GM04504 (cell line): ENCODE results near the gene DLG5.

Experiments
- DNase-seq: peaks from one replicate; pipeline ENCODE4 v3.0.0-alpha.2; 2012; ENCODE audit warnings: low read depth

Gene DLG5

GRCh38 chr10:77818378-77818777, 108.2 kb downstream of the DLG5 start:
- no peak for DNase-seq

- no peak for DNase-seq
These were observed 109.0 kb downstream of the DLG5 start for GRCh38 chr10:77817541-77817940.

DNA sequence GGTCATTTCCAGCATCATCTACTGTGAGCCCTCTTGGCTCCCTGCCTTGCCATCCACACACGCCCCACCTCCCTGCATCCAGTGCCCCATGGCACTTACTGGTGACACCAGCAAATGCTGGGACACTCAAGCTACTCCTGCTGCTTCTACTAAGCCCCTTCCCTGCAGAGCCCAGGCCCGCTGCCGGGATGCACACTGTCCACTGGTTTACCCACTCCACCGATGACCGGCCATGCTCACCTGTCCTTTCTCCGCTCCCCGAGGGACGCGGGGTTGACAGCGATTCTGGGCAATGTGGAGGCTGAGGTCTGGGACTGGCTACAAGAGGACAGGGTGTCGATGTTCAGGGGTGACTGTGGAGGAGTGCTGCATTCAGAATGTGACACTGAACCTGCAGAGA, 110.2 kb downstream of the DLG5 start:
- DNase-seq: no peak

GRCh38 chr10:77812741-77813140, 113.8 kb downstream of the DLG5 start:
- no peak for DNase-seq

- DNase-seq: no peak
These were observed 114.6 kb downstream of the DLG5 start for GRCh38 chr10:77811831-77812430.

DNA sequence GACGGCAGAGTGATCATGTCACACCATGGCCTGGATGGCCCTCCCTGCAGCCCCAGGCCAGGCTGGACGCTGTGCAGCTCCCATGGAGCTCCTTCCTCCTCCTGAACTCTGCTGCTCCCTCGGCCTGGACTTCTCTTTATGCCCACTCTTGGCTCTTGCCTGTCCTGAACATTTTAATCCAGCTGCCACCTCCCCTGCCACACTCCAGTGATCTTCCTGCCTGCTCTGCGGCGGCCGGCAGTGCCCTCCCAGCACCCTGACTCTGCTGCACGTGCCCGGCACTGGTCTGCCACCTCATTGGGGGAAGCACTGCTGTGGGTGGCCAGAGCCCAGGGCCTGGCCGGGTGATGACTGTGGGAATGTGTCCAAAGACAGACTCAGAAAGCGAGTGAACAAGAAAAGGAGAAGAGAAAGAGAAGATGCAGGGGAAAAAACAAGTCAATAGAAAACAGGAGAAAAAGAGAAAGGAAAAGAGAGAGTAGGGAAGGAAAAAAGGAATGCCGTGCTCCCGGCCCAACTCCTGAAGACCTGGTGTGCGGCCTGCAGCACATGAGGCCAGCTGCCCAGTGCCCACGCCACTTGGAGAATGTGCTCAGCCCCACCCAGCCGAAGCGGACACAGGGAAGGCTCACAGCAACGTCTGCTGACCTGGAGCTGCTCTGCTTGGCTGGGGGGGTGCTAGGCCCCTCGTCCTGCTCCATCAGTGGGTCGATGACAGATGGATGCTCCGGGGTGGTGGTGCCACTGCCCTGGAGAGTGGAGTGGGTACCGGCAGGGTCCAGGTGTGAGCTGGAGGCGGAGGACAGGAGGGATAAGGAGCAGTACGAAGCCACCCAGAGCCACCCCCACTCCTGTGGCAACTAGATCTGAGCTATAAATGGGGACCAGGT, 115.9 kb downstream of the DLG5 start:
- DNase-seq: no peak

DNA sequence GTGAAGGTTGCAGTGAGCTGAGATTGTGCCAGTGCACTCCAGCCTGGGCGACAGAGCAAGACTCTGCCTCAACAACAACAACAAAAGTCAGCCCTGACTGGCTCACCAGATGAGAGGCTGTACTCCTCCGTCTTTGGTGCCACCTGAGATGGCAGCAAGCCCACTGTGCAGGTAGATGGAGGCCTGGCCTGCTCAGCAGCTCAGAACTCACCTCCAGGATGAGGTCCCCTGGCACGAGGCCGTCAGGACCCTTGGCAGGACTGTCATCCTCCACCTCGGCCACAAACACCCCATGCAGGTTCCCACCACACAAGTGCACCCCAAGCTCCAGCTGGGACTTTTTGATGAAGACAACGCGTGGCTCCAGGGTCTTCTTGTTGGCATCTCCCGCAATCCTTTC, 117.2 kb downstream of the DLG5 start:
- no peak for DNase-seq

DNA sequence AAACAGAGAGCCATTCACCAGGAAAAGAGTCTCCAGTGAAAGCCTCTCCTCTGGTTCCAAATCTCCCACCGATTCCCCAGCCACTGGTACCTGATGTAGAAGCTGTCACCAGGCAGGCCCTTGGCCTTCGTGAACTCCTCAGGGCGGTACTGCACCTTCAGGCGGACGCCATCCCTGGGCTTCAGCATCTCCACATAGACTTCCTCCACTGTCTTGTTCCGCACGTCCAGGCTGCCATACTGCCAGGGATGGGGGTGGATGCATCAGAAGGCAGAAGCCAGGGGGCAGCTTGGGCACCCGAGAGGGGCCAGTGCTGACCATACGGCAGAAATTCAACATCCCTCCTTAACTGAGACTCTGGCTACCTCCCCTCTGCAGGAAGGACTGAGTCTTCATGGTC, 118.8 kb downstream of the DLG5 start:
- DNase-seq: no peak

- no peak for DNase-seq
These were observed 119.9 kb downstream of the DLG5 start for GRCh38 chr10:77806511-77807157.

- DNase-seq: no peak
These were observed 120.9 kb downstream of the DLG5 start for GRCh38 chr10:77805676-77806075.

DNA sequence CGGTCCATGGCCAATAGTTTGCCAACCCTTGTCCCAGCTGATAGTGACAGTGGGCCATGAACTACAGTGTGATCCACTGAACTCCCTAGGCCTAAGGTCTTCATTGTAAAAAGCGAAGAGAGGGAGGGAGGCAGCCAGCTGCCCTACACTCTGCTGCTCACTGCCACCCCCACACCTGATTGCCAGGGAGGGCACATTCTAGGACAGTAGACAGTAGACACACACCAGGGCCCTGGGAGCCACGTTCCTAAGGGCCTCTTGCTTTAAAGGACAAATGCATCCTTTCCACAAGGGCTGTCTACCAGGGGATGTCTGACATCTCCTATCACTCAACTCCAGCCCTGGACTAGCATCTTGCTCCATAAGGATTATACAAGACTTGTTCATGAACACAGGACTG, 122.2 kb downstream of the DLG5 start:
- no peak for DNase-seq

- DNase-seq: peak; percentile 24
These were observed 124.9 kb downstream of the DLG5 start for GRCh38 chr10:77801474-77802161.

GRCh38 chr10:77800738-77801266, 125.8 kb downstream of the DLG5 start:
- DNase-seq: no peak

GRCh38 chr10:77800320-77800719, 126.2 kb downstream of the DLG5 start:
- DNase-seq: no peak

DNA sequence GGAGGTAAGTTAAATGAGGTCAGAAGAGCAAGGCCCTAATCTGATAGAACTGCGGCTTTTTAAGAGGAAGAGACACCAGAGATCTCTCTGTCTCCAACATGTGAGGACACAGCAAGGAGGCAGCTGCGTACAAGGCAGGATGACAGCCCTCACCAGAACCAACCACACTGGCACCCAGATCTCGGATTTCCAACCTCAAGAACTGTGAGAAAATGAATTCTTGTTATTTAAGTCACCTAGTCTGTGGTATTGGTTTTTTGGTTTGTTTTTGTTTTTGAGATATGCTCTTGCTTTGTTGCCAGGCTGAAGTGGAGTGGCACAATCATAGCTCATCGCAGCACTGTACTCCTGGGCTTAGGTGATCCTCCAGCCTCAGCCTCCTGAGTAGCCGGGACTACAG, 127.2 kb downstream of the DLG5 start:
- no peak for DNase-seq

DNA sequence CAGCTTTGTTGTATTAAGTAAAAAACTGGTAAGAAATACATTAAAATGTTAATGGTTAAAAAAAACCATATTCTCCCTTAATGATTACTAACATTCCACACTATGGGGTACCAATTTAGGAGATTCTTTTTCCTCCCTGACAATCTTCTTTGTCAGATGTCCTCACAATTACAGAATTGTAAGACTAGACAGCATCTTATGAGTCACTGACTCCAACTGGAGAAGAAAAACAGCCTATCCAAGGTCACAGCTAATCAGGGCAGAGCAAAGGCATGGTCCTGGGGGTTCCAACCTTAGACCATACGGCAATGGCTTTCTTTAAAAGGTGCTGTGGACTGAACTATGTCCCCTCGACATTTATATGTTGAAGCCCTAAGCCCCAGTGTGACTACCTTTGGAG, 127.6 kb downstream of the DLG5 start:
- no peak for DNase-seq

- no peak for DNase-seq
These were observed 130.1 kb downstream of the DLG5 start for GRCh38 chr10:77796311-77796915.

DNA sequence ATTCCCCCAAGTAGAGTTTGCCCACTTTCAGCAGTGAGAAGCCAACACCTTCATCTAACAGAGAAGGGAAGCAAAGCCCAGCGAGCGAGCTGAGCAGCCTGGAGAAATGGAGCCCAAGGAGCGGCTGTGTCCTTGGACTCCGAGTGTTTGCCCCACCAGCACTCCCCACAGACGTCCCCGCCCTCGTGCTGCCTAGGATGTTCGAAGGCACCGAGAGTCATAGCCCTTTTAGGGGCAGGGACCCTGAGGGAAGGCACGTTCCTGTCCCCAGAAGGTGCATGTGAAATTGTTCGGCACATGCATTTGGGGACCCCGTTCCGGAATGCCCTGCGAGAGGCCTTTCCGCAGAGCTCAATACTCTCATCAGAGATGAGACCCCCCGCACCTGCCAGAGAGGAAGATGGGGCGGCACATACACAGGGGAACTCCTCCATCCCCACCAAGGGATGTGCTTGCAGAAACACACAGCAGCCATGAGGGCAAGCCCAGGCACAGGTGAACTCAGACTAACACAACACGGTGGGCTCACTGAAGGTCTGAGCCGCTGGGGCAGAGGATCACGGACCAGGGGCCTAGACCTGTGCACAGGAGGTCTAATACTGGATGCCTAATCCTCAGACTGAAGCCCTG, 131.0 kb downstream of the DLG5 start:
- no peak for DNase-seq

- no peak for DNase-seq
These were observed 132.1 kb downstream of the DLG5 start for GRCh38 chr10:77794256-77795142.

- no peak for DNase-seq
These were observed 132.7 kb downstream of the DLG5 start for GRCh38 chr10:77793831-77794230.
